Progenitor cell of endocrine pancreas (in vitro differentiated cells): ENCODE results near the gene CPAMD8. TPM values are rescaled to one million over a fixed set of nuclear protein-coding genes. Genes with fewer than 3 reads are reported as not detected.

Experiments
- DNase-seq: peaks from one replicate; pipeline ENCODE4 v3.0.0; 2021; ENCODE audit warnings: low spot score; ENCODE audit not compliant: unreplicated experiment
- H3K27ac Mint-ChIP-seq: 2 replicates; pipeline ENCODE4 v1.8.0; 2021; ENCODE audit warnings: mild to moderate bottlenecking, moderate library complexity, mixed read lengths
- H3K27me3 Mint-ChIP-seq: 2 replicates; pipeline ENCODE4 v1.8.0; 2021; ENCODE audit warnings: mixed read lengths
- H3K36me3 Mint-ChIP-seq: 2 replicates; pipeline ENCODE4 v1.8.0; 2022; ENCODE audit warnings: mixed read lengths; ENCODE audit not compliant: insufficient read depth
- H3K4me1 Mint-ChIP-seq: 2 replicates; pipeline ENCODE4 v1.8.0; 2021; ENCODE audit warnings: low read depth, mixed read lengths
- H3K4me3 Mint-ChIP-seq: 2 replicates; pipeline ENCODE4 v1.8.0; 2021; ENCODE audit warnings: low read depth, mild to moderate bottlenecking, moderate library complexity, mixed read lengths
- H3K9me3 Mint-ChIP-seq: 2 replicates; pipeline ENCODE4 v1.8.0; 2021; ENCODE audit warnings: low read depth, mixed read lengths
- CTCF ChIP-seq: fragments of 200-600 bp; sonication (generic); IDR thresholded peaks from one replicate; pipeline ENCODE4 v1.5.0; 2021; ENCODE audit warnings: antibody characterized with exemption, mild to moderate bottlenecking; ENCODE audit not compliant: unreplicated experiment
- total RNA-seq: library from RNA; stranded (reverse); gene quantifications from 2 replicates; pipeline ENCODE4 v1.2.1, GENCODE V29; 2021

CPAMD8 gene
- total RNA-seq, 1 donor from 2014 or later, result 63.4 TPM

DNA sequence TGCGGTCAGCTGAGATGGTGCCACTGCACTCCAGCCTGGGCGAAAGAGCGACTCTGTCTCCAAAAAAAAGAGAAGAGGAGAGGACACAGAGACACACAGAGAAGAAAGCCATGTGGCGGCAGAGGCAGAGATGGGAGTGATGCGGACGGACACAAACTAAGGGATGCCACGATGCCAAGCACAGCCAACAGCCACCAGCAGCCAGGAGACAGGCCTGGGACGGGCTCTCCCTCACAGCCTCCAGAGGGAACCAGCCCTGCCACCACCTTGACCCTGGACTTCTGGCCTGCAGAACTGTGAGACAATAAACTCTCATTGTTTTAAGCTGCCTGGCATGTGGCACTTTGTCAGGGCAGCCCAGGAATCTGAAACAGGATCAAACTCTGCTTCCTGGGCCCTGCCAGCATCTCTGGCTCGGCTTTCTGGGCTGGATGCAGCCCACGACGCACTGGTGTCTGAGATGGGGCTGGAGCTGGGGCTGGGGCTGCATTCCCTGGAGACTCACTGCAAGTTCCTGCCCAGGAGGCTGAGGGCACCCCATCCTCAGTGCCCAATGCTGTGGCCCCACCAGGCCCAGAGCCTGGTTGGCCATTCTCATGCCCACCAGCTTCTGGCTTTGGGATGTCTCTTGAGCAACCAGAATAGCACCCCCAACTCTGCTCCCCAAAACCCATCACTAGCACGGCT lies 134.8 kb downstream of the CPAMD8 start:
- Mint-ChIP-seq H3K4me3 (no peak overlapping the region), H3K36me3 (no peaks in the 10 kb centered on the region), H3K4me1 (no peaks in the 10 kb centered on the region), H3K9me3 (no peaks in the 10 kb centered on the region), H3K27me3 (peaks cover 14% of the 10 kb centered on the region), H3K27ac (no peak overlapping the region)
- no peak for TF ChIP-seq CTCF
- DNase-seq, result no peak

- no peak for DNase-seq
- no peak for TF ChIP-seq CTCF
- Mint-ChIP-seq H3K27me3 (peaks cover 12% of the 10 kb centered on the region), H3K36me3 (no peaks in the 10 kb centered on the region), H3K4me1 (no peaks in the 10 kb centered on the region), H3K9me3 (no peaks in the 10 kb centered on the region), H3K4me3 (no peak overlapping the region), H3K27ac (no peak overlapping the region)
Observed at GRCh38 chr19:16890461-16891184, 136.0 kb downstream of the CPAMD8 start.

DNA sequence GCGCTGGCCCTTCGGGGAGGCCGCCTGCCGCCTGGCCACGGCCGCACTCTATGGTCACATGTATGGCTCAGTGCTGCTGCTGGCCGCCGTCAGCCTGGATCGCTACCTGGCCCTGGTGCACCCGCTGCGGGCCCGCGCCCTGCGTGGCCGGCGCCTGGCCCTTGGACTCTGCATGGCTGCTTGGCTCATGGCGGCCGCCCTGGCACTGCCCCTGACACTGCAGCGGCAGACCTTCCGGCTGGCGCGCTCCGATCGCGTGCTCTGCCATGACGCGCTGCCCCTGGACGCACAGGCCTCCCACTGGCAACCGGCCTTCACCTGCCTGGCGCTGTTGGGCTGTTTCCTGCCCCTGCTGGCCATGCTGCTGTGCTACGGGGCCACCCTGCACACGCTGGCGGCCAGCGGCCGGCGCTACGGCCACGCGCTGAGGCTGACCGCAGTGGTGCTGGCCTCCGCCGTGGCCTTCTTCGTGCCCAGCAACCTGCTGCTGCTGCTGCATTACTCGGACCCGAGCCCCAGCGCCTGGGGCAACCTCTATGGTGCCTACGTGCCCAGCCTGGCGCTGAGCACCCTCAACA lies 136.6 kb downstream of the CPAMD8 start:
- H3K4me1 Mint-ChIP-seq, result no peaks in the 10 kb centered on the region
- no peak overlapping the region for H3K27ac Mint-ChIP-seq
- H3K4me3 Mint-ChIP-seq, result no peak overlapping the region
- no peak for DNase-seq
- H3K27me3 Mint-ChIP-seq, result peaks cover 5% of the 10 kb centered on the region
- H3K36me3 Mint-ChIP-seq, result no peaks in the 10 kb centered on the region
- H3K9me3 Mint-ChIP-seq, result no peaks in the 10 kb centered on the region
- TF ChIP-seq CTCF, result no peak

DNA sequence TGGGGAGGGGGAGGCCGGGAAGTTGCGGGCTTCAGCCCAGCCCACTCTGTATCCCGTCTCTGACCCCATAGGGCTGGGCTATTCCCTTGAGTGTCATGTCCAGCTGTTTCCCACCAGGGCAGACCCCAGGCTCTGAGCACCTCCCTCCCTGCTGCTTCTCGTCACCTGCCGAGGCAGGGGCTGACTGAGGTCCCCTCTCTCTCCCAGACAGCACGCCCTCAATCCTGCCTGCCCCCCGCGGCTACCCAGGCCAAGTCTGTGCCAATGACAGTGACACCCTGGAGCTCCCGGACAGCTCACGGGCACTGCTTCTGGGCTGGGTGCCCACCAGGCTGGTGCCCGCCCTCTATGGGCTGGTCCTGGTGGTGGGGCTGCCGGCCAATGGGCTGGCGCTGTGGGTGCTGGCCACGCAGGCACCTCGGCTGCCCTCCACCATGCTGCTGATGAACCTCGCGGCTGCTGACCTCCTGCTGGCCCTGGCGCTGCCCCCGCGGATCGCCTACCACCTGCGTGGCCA lies 137.2 kb downstream of the CPAMD8 start:
- H3K36me3 Mint-ChIP-seq, result no peaks in the 10 kb centered on the region
- no peak overlapping the region for H3K27ac Mint-ChIP-seq
- no peak overlapping the region for H3K4me3 Mint-ChIP-seq
- no peak for TF ChIP-seq CTCF
- no peak for DNase-seq
- H3K9me3 Mint-ChIP-seq, result no peaks in the 10 kb centered on the region
- no peaks in the 10 kb centered on the region for H3K4me1 Mint-ChIP-seq
- H3K27me3 Mint-ChIP-seq, result peaks cover under 1% of the 10 kb centered on the region

- H3K27ac Mint-ChIP-seq, result no peak within 1 kb of the TSS
- no peaks in the 10 kb centered on the region for H3K36me3 Mint-ChIP-seq
- no peak for DNase-seq
- H3K4me1 Mint-ChIP-seq, result no peaks in the 10 kb centered on the region
- H3K4me3 Mint-ChIP-seq, result no peak within 1 kb of the TSS
- H3K9me3 Mint-ChIP-seq, result no peaks in the 10 kb centered on the region
- H3K27me3 Mint-ChIP-seq, result no peaks in the 10 kb centered on the region
- no peak for TF ChIP-seq CTCF
Observed at GRCh38 chr19:16888629-16889365, 137.8 kb downstream of the CPAMD8 start, which contains the start of gene F2RL3. F2RL3 (plus strand) TSS chr19:16888999; CDS start chr19:16889190, 191 bp downstream.
